Esophagus muscularis mucosa (tissue), 4 donors: ENCODE data around the gene CTSF.
A peak's percentile ranks its signal among the peaks of the same experiment; 100 is the strongest.

Source experiments
- CTCF ChIP-seq, 3 experiments: fragments of 200-600 bp in 2 of 3; fragments of 450-650 bp in 1 of 3; sonication (generic) in 2 of 3; IDR thresholded peaks; one replicate each; pipeline ENCODE4 v1.5.1; 2017 to 2019; ENCODE audit warnings: antibody characterized with exemption in 3 of 3, mild to moderate bottlenecking in 2 of 3, moderate library complexity in 1 of 3
- EP300 ChIP-seq: sonication (generic); formaldehyde crosslinking; IDR thresholded peaks from one replicate; pipeline ENCODE4 v1.6.1; 2017; ENCODE audit warnings: antibody characterized with exemption
- POLR2A ChIP-seq: fragments of 450-650 bp; IDR thresholded peaks from one replicate; pipeline ENCODE4 v1.6.1; 2017; ENCODE audit warnings: antibody characterized with exemption, moderate library complexity, mild to moderate bottlenecking, low read depth
- POLR2AphosphoS5 ChIP-seq, 2 donors: sonication (generic); formaldehyde crosslinking; IDR thresholded peaks; one replicate each; pipeline ENCODE4 v1.6.1; 2017; ENCODE audit warnings: antibody characterized with exemption in 2 of 2

- TF ChIP-seq CTCF (IDR thresholded peaks at IDR 0.05) (no peak), POLR2AphosphoS5 (IDR thresholded peaks at IDR 0.05) (peak; percentile 84), POLR2A (no peak), EP300 (no peak)
These were observed 22.6 kb downstream of the CTSF start, which contains the start of gene ZDHHC24 for GRCh38 chr11:66545701-66546367.
